Measurements from ENCODE around the gene B3GNT7.

- no peak for TF ChIP-seq REST (IDR thresholded peaks at IDR 0.05; ENCODE audit: insufficient read depth in 1 of 2, low read depth in 2 of 2, low read length in 2 of 2)
- TF ChIP-seq POLR2AphosphoS5 (IDR thresholded peaks at IDR 0.05; ENCODE audit: low read depth, low read length): no peak
- no peak for TF ChIP-seq TAF1 (IDR thresholded peaks at IDR 0.05; ENCODE audit: borderline replicate concordance, insufficient read depth, low read length)
Observed at GRCh38 chr2:231383416-231384108, 11.9 kb upstream of the B3GNT7 start.
